Activated CD4-positive, CD25-positive, alpha-beta regulatory T cell (primary cell): Measurements from ENCODE around the gene LCK.
A peak's percentile ranks its signal among the peaks of the same experiment; 100 is the strongest.

Source experiments
- DNase-seq, 4 experiments: peaks; one replicate each; lab custom pipeline; 2025; lab: John Stamatoyannopoulos, UW

The LCK gene

DNA sequence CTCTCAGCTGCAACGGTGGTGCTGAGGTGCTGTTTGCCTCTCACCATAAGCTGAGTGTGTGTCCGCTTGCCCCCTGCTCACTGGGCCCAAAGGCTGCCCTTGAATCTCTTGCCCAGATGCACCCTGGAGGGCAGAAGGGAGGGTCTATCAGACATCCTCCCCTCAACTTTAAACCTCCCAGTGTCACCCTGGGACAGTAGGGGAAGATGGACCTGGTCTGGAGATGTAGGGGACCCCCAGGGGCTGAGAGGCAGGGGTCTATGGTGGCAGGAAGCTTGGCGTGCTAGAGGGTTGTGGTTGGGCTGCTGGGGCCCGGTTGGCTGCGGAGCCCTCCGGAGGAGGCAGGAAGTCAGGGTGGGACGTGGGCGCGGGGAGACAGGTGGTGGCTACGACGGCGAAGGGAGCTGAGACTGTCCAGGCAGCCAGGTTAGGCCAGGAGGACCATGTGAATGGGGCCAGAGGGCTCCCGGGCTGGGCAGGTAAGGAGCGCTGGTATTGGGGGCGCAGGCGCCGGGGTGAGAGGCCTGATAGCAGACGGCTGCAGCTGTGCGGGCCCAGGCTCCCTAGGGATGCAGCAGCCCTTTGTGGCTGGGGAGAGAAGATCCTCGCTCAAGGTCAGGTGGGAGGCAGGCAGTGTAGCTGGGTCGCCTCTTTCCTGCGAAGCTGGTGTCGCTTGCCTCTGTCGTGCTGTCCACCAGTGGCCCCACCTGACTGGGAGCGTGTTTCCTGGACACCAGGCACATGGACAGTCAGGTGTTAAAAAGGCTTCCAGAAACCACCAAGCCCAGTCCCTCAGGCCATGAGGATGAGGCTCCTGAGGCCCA, at the start of gene LCK:
LCK (plus strand) TSS at position 373 of the 824 bp plus-strand sequence. CDS start 23,065 bp downstream, outside the sequence.
- DNase-seq, result peak; percentile 26 to 59 (median 43)

DNA sequence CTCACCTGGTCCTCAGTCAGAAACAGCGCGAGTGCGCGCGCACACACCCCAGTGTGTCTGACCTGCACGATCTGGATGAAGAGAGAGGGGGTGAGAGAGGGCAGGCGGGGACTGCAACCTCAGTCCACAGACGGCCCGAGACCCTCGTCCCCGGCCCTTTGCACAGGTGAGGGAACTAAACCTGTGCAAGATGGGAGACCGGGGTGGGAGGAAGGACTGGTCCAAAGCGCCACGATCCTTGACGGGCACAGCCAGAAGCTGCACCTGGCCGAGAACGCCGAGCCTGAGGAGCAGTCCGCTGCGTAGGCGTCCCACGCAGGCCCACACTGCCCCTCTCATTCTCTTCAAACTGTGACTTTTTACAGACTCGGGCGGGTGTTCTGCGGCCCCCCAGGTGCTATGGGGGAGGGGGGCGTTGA, 46.1 kb upstream of the LCK start:
- DNase-seq, result no peak

DNA sequence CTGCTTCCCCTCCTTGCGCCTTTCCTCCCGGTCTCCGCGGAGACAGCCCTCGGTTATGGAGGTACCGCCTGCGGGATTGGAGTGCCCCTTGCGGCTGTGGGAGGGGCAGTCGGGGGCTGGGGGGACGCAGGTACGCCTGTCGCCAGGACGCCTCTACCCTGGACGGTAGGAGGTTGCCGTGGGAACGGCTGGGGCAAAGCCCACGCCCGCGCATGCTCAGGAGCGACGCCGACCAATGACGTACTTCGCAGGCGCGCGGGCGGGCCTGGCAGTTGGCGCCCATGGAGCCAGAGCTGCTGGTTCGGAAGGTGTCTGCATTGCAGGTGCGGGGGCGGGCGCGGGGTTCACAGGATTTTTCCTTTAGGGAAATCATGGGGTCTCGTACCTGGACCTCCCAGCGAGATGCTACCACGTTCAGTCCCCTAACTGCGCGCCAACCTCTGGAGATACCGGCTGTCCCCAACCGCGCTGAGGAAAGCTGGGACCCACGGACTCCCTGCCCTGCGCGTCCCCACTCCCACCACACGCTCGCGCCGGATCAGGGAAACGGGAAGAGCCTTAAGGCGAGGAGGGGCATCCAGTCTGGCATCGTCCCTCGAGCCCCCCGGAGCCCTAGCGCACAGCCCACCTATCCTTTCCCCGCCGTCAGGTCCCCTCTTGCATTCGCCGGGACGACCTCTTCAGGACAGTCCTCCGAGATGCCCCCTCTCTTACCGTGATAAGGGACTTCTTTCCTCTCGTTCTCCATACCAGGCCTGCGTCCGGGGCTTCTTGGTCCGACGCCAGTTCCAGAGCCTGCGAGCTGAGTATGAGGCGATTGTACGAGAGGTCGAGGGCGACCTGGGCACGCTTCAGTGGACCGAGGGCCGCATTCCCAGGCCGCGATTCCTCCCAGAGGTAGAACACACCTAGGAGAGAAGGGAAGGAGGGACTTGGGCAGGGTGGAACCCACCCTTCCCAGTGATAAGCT, 45.4 kb upstream of the LCK start, which contains the start of gene IQCC:
IQCC (plus strand) TSS at position 271 of the 970 bp plus-strand sequence; CDS start at position 282, 11 bp downstream.
- DNase-seq, result peak; percentile 62 to 74 (median 68)

DNA sequence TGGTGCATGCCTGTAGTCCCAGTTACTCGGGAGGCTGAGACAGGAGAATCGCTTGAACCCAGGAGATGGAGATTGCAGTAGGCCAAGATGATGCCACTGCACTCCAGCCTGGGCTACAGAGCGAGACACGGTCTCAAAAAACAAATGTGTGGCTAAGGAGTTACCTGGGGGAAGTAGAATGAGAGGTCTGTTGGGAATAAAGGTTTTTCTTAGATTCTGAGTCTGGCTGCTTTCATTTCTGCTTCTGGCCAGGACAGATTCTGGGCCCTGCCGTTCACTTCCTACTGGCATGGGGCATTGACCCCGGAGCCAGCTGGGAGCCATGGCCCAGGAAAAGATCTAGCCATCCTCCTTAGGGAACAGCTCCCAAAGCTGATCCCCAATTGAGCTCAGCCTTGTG, 42.6 kb upstream of the LCK start:
- DNase-seq, result no peak

GRCh38 chr1:32208891-32209328, 42.2 kb upstream of the LCK start, which contains the start of gene DCDC2B:
DCDC2B (plus strand) TSS chr1:32209089; CDS start chr1:32209094, 5 bp downstream.
- DNase-seq, result no peak

DNA sequence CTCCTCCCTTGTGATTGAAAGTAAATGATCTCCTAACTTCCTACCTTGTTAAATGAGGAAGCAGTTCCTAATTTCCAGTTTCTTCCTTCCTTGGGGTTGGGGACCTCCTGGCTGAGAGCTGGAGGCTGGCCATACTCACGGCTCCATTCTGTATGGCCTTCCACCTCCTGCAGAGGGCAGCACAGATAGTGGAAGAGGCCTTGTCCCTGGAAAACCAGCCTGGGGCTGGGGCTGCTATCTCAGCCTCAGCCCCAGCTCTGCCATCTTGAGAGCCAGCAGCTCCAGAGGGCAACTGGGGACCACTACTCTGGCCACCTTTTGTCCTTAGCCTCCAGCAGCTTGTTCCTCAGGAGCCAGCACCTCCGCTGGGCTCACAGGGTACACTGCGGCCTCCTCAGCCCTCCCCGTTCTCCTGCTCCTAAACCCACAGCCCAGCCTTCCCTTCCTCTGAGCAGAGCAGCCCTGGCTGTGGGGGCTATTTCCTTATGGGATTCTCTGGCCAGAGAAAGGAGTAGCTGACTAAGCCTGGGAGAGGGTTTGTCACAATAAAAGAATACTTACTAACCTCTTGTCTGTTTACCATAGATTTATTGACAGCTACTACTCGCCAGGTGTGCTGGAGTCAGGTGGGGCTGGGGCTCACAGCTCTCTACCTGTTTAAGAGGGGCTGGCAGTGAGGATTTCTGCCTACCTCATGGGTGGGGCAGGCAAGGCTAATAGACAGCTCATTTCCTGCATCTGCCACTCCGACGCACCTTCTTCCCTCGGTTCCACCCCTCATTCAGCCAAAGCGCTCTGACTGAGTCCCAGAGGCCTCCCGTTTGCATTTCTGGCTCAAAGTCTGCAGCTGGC, 35.2 kb upstream of the LCK start:
- DNase-seq, result peak; percentile 15 to 27 (median 18)

DNA sequence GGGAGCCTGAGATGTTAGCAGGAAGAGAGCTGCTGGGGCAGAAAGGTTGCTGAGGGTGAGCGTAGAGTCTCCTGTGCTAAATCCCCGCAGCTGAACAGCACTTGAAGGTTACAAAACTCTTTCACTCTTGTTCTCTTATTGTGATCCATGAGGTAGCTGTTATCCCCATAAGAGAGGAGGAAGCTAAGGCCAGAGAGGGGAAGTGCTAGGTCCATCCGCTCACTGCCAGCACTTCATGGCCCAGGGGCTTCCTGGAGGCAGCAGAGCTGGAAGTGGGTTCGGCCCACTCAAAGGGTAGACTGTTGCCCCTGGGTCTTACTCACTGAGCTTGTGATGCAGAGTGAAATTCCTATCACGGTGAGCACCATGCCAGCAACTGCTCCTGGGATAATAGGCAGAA, 34.5 kb upstream of the LCK start:
- DNase-seq, result no peak

GRCh38 chr1:32219022-32219421, 32.0 kb upstream of the LCK start:
- no peak for DNase-seq

- DNase-seq, result no peak
Measured at GRCh38 chr1:32220746-32221580, 30.1 kb upstream of the LCK start.

DNA sequence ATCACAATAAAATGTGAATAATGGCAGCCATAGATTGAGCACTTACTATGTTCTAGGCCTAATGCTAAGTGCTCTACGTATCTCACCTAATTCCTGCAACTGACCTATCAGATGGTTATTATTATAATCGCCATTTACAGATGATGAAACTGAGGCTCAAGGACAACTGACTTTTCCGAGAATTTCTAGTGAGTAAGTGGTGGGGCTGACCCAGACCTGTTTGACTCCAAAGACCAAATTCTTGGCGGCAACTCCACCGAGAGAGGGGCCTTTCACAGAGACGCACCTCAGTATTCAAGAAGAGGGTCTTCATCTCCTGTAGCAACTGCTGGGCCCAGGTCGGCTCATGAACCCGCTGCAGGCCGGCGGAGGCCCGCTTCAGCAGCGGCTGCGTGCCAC, 29.5 kb upstream of the LCK start:
- no peak for DNase-seq

DNA sequence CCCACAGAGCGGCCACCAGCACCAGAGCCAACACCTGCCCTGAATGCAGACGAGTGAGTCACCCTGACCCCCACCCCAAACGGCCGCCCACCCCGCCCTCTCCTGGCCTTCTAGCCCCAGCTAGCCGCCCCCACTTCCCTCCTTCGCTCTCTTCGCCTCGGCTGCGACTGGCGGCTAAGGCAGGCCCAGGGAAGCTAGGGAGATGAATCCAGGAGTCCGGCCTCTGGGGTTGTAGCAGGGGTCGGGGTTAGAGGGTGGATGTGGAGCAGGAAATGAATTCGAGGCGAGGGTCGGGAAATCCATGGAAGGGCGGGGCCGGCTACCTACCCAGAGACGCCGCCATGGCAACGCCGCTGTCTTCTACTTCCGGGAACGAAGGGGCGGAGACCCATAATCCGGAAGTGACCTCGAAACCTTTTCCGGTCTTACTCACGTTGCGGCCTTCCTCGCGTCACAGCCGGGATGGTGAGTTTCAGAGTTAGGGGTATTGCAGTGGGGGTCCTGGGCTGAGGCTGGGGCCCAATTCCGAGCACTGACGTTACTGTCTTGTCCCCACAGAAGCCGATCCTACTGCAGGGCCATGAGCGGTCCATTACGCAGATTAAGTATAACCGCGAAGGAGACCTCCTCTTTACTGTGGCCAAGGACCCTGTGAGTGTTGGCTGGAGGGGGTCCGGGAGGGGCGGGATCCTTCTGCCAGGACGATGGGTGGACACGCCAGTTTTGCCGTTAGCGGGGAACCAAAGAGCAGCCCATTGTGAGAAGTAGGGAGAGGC, 28.9 kb upstream of the LCK start, which contains the start of the genes EIF3I and TMEM234:
EIF3I (plus strand) TSS at position 428 of the 776 bp plus-strand sequence; CDS start at position 463, 35 bp downstream.
TMEM234 (minus strand) TSS at position 374 of the 776 bp plus-strand sequence; CDS start at position 343, 31 bp downstream.
- peak; percentile 75 to 83 (median 79) for DNase-seq

DNA sequence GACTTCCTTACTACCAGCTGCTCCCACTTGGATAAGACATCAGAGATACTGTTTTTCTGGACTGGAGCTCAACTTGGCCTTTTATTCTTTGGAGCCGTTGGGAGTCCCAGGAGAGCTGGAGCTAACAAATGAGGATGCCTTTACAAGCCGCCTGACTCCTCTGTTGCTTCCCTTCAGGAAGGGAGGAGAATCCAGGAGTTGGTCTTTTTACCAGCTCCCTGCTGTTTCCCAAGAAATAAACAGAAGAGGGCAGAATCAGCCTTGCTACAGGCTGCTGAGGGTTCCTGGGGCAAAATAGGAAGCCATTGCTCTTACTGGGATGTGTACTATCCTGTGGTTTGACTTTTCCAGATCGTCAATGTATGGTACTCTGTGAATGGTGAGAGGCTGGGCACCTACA, 27.4 kb upstream of the LCK start:
- no peak for DNase-seq

DNA sequence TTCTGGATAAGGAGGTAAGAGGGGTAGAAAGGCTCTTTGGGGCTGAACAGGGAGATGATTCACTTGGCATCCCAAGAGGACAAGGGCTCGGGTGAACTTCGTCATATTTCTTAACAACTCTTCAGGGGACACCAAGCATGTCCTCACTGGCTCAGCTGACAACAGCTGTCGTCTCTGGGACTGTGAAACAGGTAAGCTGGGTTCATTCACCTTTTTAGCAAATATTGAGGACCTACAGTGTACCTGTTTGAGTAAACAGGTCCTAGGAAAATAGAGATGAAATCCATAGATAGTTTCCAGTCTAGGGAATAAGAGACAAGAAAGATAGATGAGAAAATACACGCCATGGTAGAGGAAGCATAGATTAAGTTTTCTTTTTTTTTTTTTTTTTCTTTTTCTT, 26.8 kb upstream of the LCK start:
- DNase-seq, result no peak

- no peak for DNase-seq
Measured at GRCh38 chr1:32228771-32229170, 22.3 kb upstream of the LCK start.

GRCh38 chr1:32231843-32232432, 19.1 kb upstream of the LCK start:
- no peak for DNase-seq

GRCh38 chr1:32232558-32233304, 18.3 kb upstream of the LCK start:
- DNase-seq, result no peak

- DNase-seq, result no peak
Measured at GRCh38 chr1:32234792-32235191, 16.3 kb upstream of the LCK start.

- DNase-seq, result no peak
Measured at GRCh38 chr1:32239337-32239736, 11.7 kb upstream of the LCK start.
